ENCODE measurements around the gene SIMC1. TPM values are rescaled to one million over a fixed set of nuclear protein-coding genes. Genes with fewer than 3 reads are reported as not detected.
A peak's percentile ranks its signal among the peaks of the same experiment; 100 is the strongest.
"Not testable (repeated sequence)": the region's sequence is repeated elsewhere in the genome, so short reads cannot be mapped to it uniquely, and the experiment has no call there.

Gene SIMC1
- total and polyA plus RNA-seq, 2 of the 4 experiments (the other 2 are of a cell fraction): 8.2 to 11.7 TPM

- H3K4me2 ChIP-seq (ENCODE audit: low read depth, low read length); H3K18ac ChIP-seq (ENCODE audit: low read depth, low read length); intact Hi-C loops (cut with micrococcal nuclease); H2BK15ac ChIP-seq (ENCODE audit: low read depth, low read length); H3K79me1 ChIP-seq (ENCODE audit: low read depth in 1 of 2, low read length in 2 of 2); H3K4me1 ChIP-seq (ENCODE audit: control insufficient read depth, insufficient read depth, low read length); H3K23ac ChIP-seq (ENCODE audit: low read depth, low read length); H2BK20ac ChIP-seq (ENCODE audit: low read depth, low read length); H3K4ac ChIP-seq (ENCODE audit: low read depth, low read length); H2AK5ac ChIP-seq (ENCODE audit: low read depth, low read length); H2AK9ac ChIP-seq (replicated peaks; ENCODE audit: low read depth, low read length, poor library complexity); H3K14ac ChIP-seq (replicated peaks; ENCODE audit: low read depth, low read length); H4K8ac ChIP-seq (ENCODE audit: low read depth in 2 of 2, low read length in 2 of 2); BruUV-seq (replicated peaks); H3K4me3 ChIP-seq (ENCODE audit: insufficient read depth, low read depth, low read length); H3K27ac ChIP-seq (ENCODE audit: insufficient read depth, low read length); DNase-seq; H3K9me3 ChIP-seq (ENCODE audit: control insufficient read depth, insufficient read depth, low read length); dilution Hi-C loops (cut with HindIII; ENCODE audit: low sequenced_read_pairs, unreplicated experiment); H3K9ac ChIP-seq (ENCODE audit: low read depth, low read length); H3K9me1 ChIP-seq (ENCODE audit: insufficient read depth, low read length); in situ Hi-C loops (cut with MboI; ENCODE audit: low sequenced_read_pairs); H2BK120ac ChIP-seq (ENCODE audit: low read depth, low read length); H4K20me1 ChIP-seq (ENCODE audit: insufficient read depth, low read length); H3K36me3 ChIP-seq (ENCODE audit: control insufficient read depth, insufficient read depth, low read length); H2AFZ ChIP-seq (replicated peaks; ENCODE audit: low read length, poor library complexity); H4K91ac ChIP-seq (ENCODE audit: insufficient read depth, low read depth, low read length); H4K5ac ChIP-seq (ENCODE audit: low read depth, low read length); H2BK5ac ChIP-seq (ENCODE audit: low read depth, low read length, poor library complexity, severe bottlenecking); H3K27me3 ChIP-seq (ENCODE audit: control insufficient read depth, insufficient read depth, low read length); H3K56ac ChIP-seq (ENCODE audit: extremely low read depth, insufficient read depth, low read length); CTCF ChIA-PET; POLR2A ChIA-PET (ENCODE audit: unreplicated experiment): not testable (repeated sequence)
- no CpG with 5 or more reads among the region's 8 CpGs for WGBS, 2 experiments (ENCODE audit: extremely low coverage in 2 of 2, insufficient read length in 1 of 2)
- peak; percentile 30 for ATAC-seq (ENCODE audit: low read depth)
These were observed 42.6 kb upstream of the SIMC1 start for GRCh38 chr5:176195487-176196207.

- H4K8ac ChIP-seq (ENCODE audit: low read depth in 2 of 2, low read length in 2 of 2); ATAC-seq (ENCODE audit: low read depth); H4K91ac ChIP-seq (ENCODE audit: insufficient read depth, low read depth, low read length); DNase-seq; H2AFZ ChIP-seq (replicated peaks; ENCODE audit: low read length, poor library complexity); dilution Hi-C loops (cut with HindIII; ENCODE audit: low sequenced_read_pairs, unreplicated experiment); CTCF ChIA-PET; H2BK15ac ChIP-seq (ENCODE audit: low read depth, low read length); intact Hi-C loops (cut with micrococcal nuclease); in situ Hi-C loops (cut with MboI; ENCODE audit: low sequenced_read_pairs); H3K4me2 ChIP-seq (ENCODE audit: low read depth, low read length); H3K14ac ChIP-seq (replicated peaks; ENCODE audit: low read depth, low read length); H3K4ac ChIP-seq (ENCODE audit: low read depth, low read length); H3K18ac ChIP-seq (ENCODE audit: low read depth, low read length); H4K20me1 ChIP-seq (ENCODE audit: insufficient read depth, low read length); POLR2A ChIA-PET (ENCODE audit: unreplicated experiment); H3K9ac ChIP-seq (ENCODE audit: low read depth, low read length); H2AK5ac ChIP-seq (ENCODE audit: low read depth, low read length); H3K4me3 ChIP-seq (ENCODE audit: insufficient read depth, low read depth, low read length); H3K56ac ChIP-seq (ENCODE audit: extremely low read depth, insufficient read depth, low read length); H3K27ac ChIP-seq (ENCODE audit: insufficient read depth, low read length); H3K9me1 ChIP-seq (ENCODE audit: insufficient read depth, low read length); H3K79me1 ChIP-seq (ENCODE audit: low read depth in 1 of 2, low read length in 2 of 2); H3K9me3 ChIP-seq (ENCODE audit: control insufficient read depth, insufficient read depth, low read length); H3K23ac ChIP-seq (ENCODE audit: low read depth, low read length); H3K36me3 ChIP-seq (ENCODE audit: control insufficient read depth, insufficient read depth, low read length); H2BK120ac ChIP-seq (ENCODE audit: low read depth, low read length); H3K4me1 ChIP-seq (ENCODE audit: control insufficient read depth, insufficient read depth, low read length); H3K27me3 ChIP-seq (ENCODE audit: control insufficient read depth, insufficient read depth, low read length); H2BK5ac ChIP-seq (ENCODE audit: low read depth, low read length, poor library complexity, severe bottlenecking); H2BK20ac ChIP-seq (ENCODE audit: low read depth, low read length); H2AK9ac ChIP-seq (replicated peaks; ENCODE audit: low read depth, low read length, poor library complexity); H4K5ac ChIP-seq (ENCODE audit: low read depth, low read length); BruUV-seq (replicated peaks): not testable (repeated sequence)
- no CpG with 5 or more reads among the region's 7 CpGs for WGBS, 2 experiments (ENCODE audit: extremely low coverage in 2 of 2, insufficient read length in 1 of 2)
These were observed 41.4 kb upstream of the SIMC1 start for GRCh38 chr5:176196781-176197180.

Measured in IMR-90 (cell line).